Body of pancreas (tissue), 4 donors: ENCODE results near the gene LTBP1. TPM values are rescaled to one million over a fixed set of nuclear protein-coding genes. Genes with fewer than 3 reads are reported as not detected.

Source experiments
- ATAC-seq: fragments of 150-250 bp; one replicate; pipeline ENCODE4 v1.9.1; 2016
- DNase-seq, 4 donors: peaks; one replicate each; pipeline ENCODE4 v3.0.0-alpha.2; 2019
- H3K27ac ChIP-seq, 4 donors: fragments of 200-600 bp; sonication (generic); 1 replicate in 3 of 4; 2 replicates in 1 of 4; pipeline versions ENCODE4 v1.5.1 to v1.6.1; 2016 to 2019; ENCODE audit warnings: mild to moderate bottlenecking in 1 of 4, mixed read lengths in 1 of 4, moderate library complexity in 1 of 4
- H3K27me3 ChIP-seq, 2 donors: fragments of 200-600 bp; sonication (generic); one replicate each; pipeline ENCODE4 v1.6.0; 2016; ENCODE audit warnings: mild to moderate bottlenecking in 1 of 2
- H3K36me3 ChIP-seq, 2 donors: fragments of 200-600 bp; sonication (generic); replicated peaks in 1 of 2; 2 replicates each; pipeline ENCODE4 v1.5.1; 2016; ENCODE audit warnings: low read depth in 2 of 2; ENCODE audit not compliant: insufficient read depth in 1 of 2
- H3K4me1 ChIP-seq: fragments of 200-600 bp; sonication (generic); one replicate; pipeline ENCODE4 v1.6.0; 2016
- H3K4me3 ChIP-seq, 2 donors: fragments of 200-600 bp; sonication (generic); 1 replicate in 1 of 2; 2 replicates in 1 of 2; pipeline ENCODE4 v1.5.1; 2016 to 2019
- H3K9me3 ChIP-seq, 3 donors: fragments of 200-600 bp; sonication (generic); 1 replicate in 2 of 3; 2 replicates in 1 of 3; pipeline ENCODE4 v1.5.1; 2016
- CTCF ChIP-seq, 7 experiments: fragments of 450-650 bp in 4 of 7; fragments of 200-600 bp in 3 of 7; sonication (generic) in 3 of 7; IDR thresholded peaks; one replicate each; pipeline ENCODE4 v1.5.1; 2016 to 2019; ENCODE audit warnings: antibody characterized with exemption in 7 of 7
- POLR2A ChIP-seq, 3 donors: fragments of 450-650 bp; IDR thresholded peaks; one replicate each; pipeline ENCODE4 v1.6.1; 2016; ENCODE audit warnings: antibody characterized with exemption in 3 of 3, mild to moderate bottlenecking in 2 of 3
- WGBS, 2 donors: methylation state at CpG; one replicate each; pipeline ENCODE4 v1.1.5; 2017; 5-methylcytosine and 5-hydroxymethylcytosine counted together
- intact Hi-C: fragments of 100-400 bp; cut with DNase I; formaldehyde crosslinking; loops from one replicate; pipeline ENCODE4 v1.15.1; 2023
- total RNA-seq, 2 donors: library from RNA; depleted of rRNA; stranded (reverse); fragments of >200 nt; gene quantifications; one replicate each; pipeline ENCODE4 v1.1.0, GENCODE V29; 2016

Gene LTBP1
- total RNA-seq, 2 donors from 2014 or later = 8.8 to 10.2 TPM

GRCh38 chr2:33238111-33238510 is 291.4 kb downstream of the LTBP1 start:
- Histone ChIP-seq H3K4me1 (no peaks in the 10 kb centered on the region), H3K27ac (no peak overlapping the region), H3K27me3 (no peaks in the 10 kb centered on the region), H3K36me3 (no peaks in the 10 kb centered on the region), H3K9me3 (no peaks in the 10 kb centered on the region), H3K4me3 (no peak overlapping the region)
- ATAC-seq = no peak
- WGBS, 2 donors = 84 to 94% methylated on average over 2 of the region's 2 CpGs
- intact Hi-C loops = no loop called here
- TF ChIP-seq POLR2A (IDR thresholded peaks at IDR 0.05) (no peak), CTCF (IDR thresholded peaks at IDR 0.05) (no peak)
- DNase-seq = no peak

GRCh38 chr2:33240178-33240577 is 293.4 kb downstream of the LTBP1 start:
- no peak for ATAC-seq
- DNase-seq = no peak
- Histone ChIP-seq H3K4me3 (no peak overlapping the region), H3K4me1 (no peaks in the 10 kb centered on the region), H3K27ac (no peak overlapping the region), H3K9me3 (no peaks in the 10 kb centered on the region), H3K36me3 (no peaks in the 10 kb centered on the region), H3K27me3 (no peaks in the 10 kb centered on the region)
- TF ChIP-seq CTCF (IDR thresholded peaks at IDR 0.05) (no peak), POLR2A (IDR thresholded peaks at IDR 0.05) (no peak)
- WGBS, 2 donors = 40 to 51% methylated on average over 4 of the region's 4 CpGs
- intact Hi-C loops = no loop called here

- Histone ChIP-seq H3K4me1 (no peaks in the 10 kb centered on the region), H3K36me3 (no peaks in the 10 kb centered on the region), H3K27ac (no peak overlapping the region), H3K27me3 (no peaks in the 10 kb centered on the region), H3K9me3 (no peaks in the 10 kb centered on the region), H3K4me3 (no peak overlapping the region)
- TF ChIP-seq CTCF (IDR thresholded peaks at IDR 0.05) = no peak
- TF ChIP-seq POLR2A (IDR thresholded peaks at IDR 0.05) = no peak
- 78 to 81% methylated on average over 5 of the region's 5 CpGs for WGBS, 2 donors
- ATAC-seq (no peak), DNase-seq (no peak)
- intact Hi-C loops = no loop called here
Measured at GRCh38 chr2:33241072-33241471, 294.3 kb downstream of the LTBP1 start.

GRCh38 chr2:33241581-33241980 is 294.8 kb downstream of the LTBP1 start:
- ATAC-seq (no peak), DNase-seq (no peak)
- no peaks in the 10 kb centered on the region for H3K27me3 ChIP-seq
- WGBS, 2 donors = 95% methylated on average over 3 of the region's 3 CpGs
- no peaks in the 10 kb centered on the region for H3K36me3 ChIP-seq
- intact Hi-C loops = no loop called here
- H3K9me3 ChIP-seq = no peaks in the 10 kb centered on the region
- H3K4me3 ChIP-seq = no peak overlapping the region
- TF ChIP-seq CTCF (IDR thresholded peaks at IDR 0.05) (no peak), POLR2A (IDR thresholded peaks at IDR 0.05) (no peak)
- no peaks in the 10 kb centered on the region for H3K4me1 ChIP-seq
- H3K27ac ChIP-seq = no peak overlapping the region

GRCh38 chr2:33242845-33243244 is 296.1 kb downstream of the LTBP1 start:
- Histone ChIP-seq H3K27me3 (no peaks in the 10 kb centered on the region), H3K4me1 (no peaks in the 10 kb centered on the region), H3K36me3 (no peaks in the 10 kb centered on the region), H3K4me3 (no peak overlapping the region), H3K9me3 (no peaks in the 10 kb centered on the region), H3K27ac (no peak overlapping the region)
- TF ChIP-seq POLR2A (IDR thresholded peaks at IDR 0.05) (no peak), CTCF (IDR thresholded peaks at IDR 0.05) (no peak)
- 81 to 93% methylated on average over 1 of the region's 1 CpG for WGBS, 2 donors
- ATAC-seq = no peak
- DNase-seq = no peak
- intact Hi-C loops = no loop called here
